ENCODE results near the gene RDH5. TPM values are rescaled to one million over a fixed set of nuclear protein-coding genes. Genes with fewer than 3 reads are reported as not detected.

RDH5 gene
- total and polyA plus RNA-seq, 2 of the 4 experiments (the other 2 are of a cell fraction) = 7.3 to 18.8 TPM

DNA sequence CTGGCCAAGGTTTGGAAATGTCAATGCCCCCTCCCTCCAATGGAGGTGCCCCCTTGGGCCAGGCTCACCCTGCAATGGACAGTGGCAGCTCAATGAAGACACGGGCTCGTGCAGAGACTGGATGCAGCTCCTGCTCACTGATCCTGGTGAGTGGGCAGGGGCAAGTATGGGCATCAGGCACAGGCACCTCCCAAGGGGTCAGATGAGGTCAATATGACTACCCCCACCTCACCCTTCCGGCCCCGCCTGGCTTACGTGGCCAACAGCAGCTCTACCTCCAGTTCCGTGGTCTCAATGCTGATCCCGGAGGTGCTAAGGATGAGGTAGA, 26.0 kb upstream of the RDH5 start:
- dilution Hi-C loops (cut with HindIII; ENCODE audit: low sequenced_read_pairs, unreplicated experiment) = no loop called here
- Histone ChIP-seq H3K4me1 (ENCODE audit: control insufficient read depth, insufficient read depth, low read length) (no peaks in the 10 kb centered on the region), H3K79me1 (ENCODE audit: low read depth in 1 of 2, low read length in 2 of 2) (no peaks in the 10 kb centered on the region), H3K56ac (ENCODE audit: extremely low read depth, insufficient read depth, low read length) (no peak overlapping the region), H3K4ac (ENCODE audit: low read depth, low read length) (no peak overlapping the region), H2BK15ac (ENCODE audit: low read depth, low read length) (no peak overlapping the region), H2AFZ (replicated peaks; ENCODE audit: low read length, poor library complexity) (no peak overlapping the region), H4K20me1 (ENCODE audit: insufficient read depth, low read length) (no peaks in the 10 kb centered on the region), H3K27ac (ENCODE audit: insufficient read depth, low read length) (no peak overlapping the region), H3K9me1 (ENCODE audit: insufficient read depth, low read length) (no peaks in the 10 kb centered on the region), H3K18ac (ENCODE audit: low read depth, low read length) (no peak overlapping the region), H2BK120ac (ENCODE audit: low read depth, low read length) (no peak overlapping the region), H3K14ac (replicated peaks; ENCODE audit: low read depth, low read length) (no peak overlapping the region), H3K9me3 (ENCODE audit: control insufficient read depth, insufficient read depth, low read length) (no peaks in the 10 kb centered on the region), H3K4me3 (ENCODE audit: insufficient read depth, low read depth, low read length) (no peak overlapping the region), H4K5ac (ENCODE audit: low read depth, low read length) (no peak overlapping the region), H3K36me3 (ENCODE audit: control insufficient read depth, insufficient read depth, low read length) (no peaks in the 10 kb centered on the region), H3K9ac (ENCODE audit: low read depth, low read length) (no peak overlapping the region), H3K23ac (ENCODE audit: low read depth, low read length) (no peak overlapping the region), H2BK5ac (ENCODE audit: low read depth, low read length, poor library complexity, severe bottlenecking) (no peak overlapping the region), H2AK9ac (replicated peaks; ENCODE audit: low read depth, low read length, poor library complexity) (peak overlapping the region; percentile 1), H4K8ac (ENCODE audit: low read depth in 2 of 2, low read length in 2 of 2) (no peak overlapping the region), H2BK20ac (ENCODE audit: low read depth, low read length) (no peak overlapping the region), H3K27me3 (ENCODE audit: control insufficient read depth, insufficient read depth, low read length) (peaks cover 19% of the 10 kb centered on the region), H3K4me2 (ENCODE audit: low read depth, low read length) (no peak overlapping the region), H2AK5ac (ENCODE audit: low read depth, low read length) (no peak overlapping the region), H4K91ac (ENCODE audit: insufficient read depth, low read depth, low read length) (no peak overlapping the region)
- intact Hi-C loops (cut with micrococcal nuclease) = no loop called here
- ATAC-seq (ENCODE audit: low read depth) = no peak
- POLR2A ChIA-PET (ENCODE audit: unreplicated experiment) = no interaction called here
- BruUV-seq (replicated peaks) = no TSS peak
- WGBS, 2 experiments (ENCODE audit: extremely low coverage in 2 of 2, insufficient read length in 1 of 2) = no CpG with 5 or more reads among the region's 7 CpGs
- TF ChIP-seq RAD21 (IDR thresholded peaks at IDR 0.05; ENCODE audit: low read length) (no peak), CEBPB (IDR thresholded peaks at IDR 0.05; ENCODE audit: low read depth, low read length) (no peak), BHLHE40 (IDR thresholded peaks at IDR 0.05; ENCODE audit: low read depth, low read length) (no peak)
- TF ChIP-seq, protein P1, sequence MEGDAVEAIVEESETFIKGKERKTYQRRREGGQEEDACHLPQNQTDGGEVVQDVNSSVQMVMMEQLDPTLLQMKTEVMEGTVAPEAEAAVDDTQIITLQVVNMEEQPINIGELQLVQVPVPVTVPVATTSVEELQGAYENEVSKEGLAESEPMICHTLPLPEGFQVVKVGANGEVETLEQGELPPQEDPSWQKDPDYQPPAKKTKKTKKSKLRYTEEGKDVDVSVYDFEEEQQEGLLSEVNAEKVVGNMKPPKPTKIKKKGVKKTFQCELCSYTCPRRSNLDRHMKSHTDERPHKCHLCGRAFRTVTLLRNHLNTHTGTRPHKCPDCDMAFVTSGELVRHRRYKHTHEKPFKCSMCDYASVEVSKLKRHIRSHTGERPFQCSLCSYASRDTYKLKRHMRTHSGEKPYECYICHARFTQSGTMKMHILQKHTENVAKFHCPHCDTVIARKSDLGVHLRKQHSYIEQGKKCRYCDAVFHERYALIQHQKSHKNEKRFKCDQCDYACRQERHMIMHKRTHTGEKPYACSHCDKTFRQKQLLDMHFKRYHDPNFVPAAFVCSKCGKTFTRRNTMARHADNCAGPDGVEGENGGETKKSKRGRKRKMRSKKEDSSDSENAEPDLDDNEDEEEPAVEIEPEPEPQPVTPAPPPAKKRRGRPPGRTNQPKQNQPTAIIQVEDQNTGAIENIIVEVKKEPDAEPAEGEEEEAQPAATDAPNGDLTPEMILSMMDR (conservative IDR thresholded peaks at IDR 0.05; ENCODE audit: low read depth, low read length) = no peak
- in situ Hi-C loops (cut with MboI; ENCODE audit: low sequenced_read_pairs) = no loop called here
- CTCF ChIA-PET = no interaction called here
- no peak for DNase-seq
